GM12878 (cell line): ENCODE results near the gene ENGASE.

Experiments used
- CEBPB ChIP-seq, 2 experiments: fragments of 150-350 bp in 1 of 2; IDR thresholded peaks; 2 replicates each; pipeline ENCODE4 v1.6.1; 2012 to 2014; ENCODE audit warnings: low read depth in 2 of 2, low read length in 2 of 2, borderline replicate concordance in 1 of 2, inconsistent platforms in 1 of 2
- PBX3 ChIP-seq: IDR thresholded peaks from 2 replicates; pipeline ENCODE4 v1.6.1; 2011; ENCODE audit warnings: mild to moderate bottlenecking, low read depth, low read length, moderate library complexity; ENCODE audit not compliant: insufficient replicate concordance
- RB1 ChIP-seq: fragments of 450-650 bp; formaldehyde crosslinking; IDR thresholded peaks from 2 replicates; pipeline ENCODE4 v1.6.1; 2017; ENCODE audit warnings: mild to moderate bottlenecking, borderline replicate concordance
- SIN3A ChIP-seq: IDR thresholded peaks from 2 replicates; pipeline ENCODE4 v1.6.1; 2012; ENCODE audit warnings: low read depth, low read length, improper control_type of control experiment
- TF ChIP-seq, protein P1 (sequence below): fragments of 450-650 bp; formaldehyde crosslinking; IDR thresholded peaks from 2 replicates; pipeline ENCODE4 v1.5.0; 2022; ENCODE audit warnings: mild to moderate bottlenecking, missing genetic modification characterization

DNA sequence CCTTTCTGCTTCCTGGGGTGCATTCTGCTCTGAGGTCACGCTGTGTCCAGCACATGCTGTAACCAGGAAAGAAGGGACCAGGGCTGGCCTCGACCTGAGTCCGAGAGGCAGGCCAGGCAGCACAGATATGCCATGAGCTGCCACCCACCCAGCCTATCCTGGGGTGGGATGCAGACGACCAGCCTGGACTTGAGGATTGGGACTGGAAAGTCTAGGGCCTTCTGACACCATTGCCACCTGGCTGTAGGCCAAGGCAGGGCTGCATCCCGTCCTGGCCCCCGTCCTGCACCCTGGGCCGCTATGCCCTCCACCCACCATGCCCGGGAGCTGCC, 14.3 kb downstream of the ENGASE start:
- TF ChIP-seq CEBPB (IDR thresholded peaks at IDR 0.05; ENCODE audit: borderline replicate concordance in 1 of 2, low read depth in 2 of 2, low read length in 2 of 2) (no peak), SIN3A (no peak), PBX3 (no peak), RB1 (no peak)
- TF ChIP-seq, protein P1, sequence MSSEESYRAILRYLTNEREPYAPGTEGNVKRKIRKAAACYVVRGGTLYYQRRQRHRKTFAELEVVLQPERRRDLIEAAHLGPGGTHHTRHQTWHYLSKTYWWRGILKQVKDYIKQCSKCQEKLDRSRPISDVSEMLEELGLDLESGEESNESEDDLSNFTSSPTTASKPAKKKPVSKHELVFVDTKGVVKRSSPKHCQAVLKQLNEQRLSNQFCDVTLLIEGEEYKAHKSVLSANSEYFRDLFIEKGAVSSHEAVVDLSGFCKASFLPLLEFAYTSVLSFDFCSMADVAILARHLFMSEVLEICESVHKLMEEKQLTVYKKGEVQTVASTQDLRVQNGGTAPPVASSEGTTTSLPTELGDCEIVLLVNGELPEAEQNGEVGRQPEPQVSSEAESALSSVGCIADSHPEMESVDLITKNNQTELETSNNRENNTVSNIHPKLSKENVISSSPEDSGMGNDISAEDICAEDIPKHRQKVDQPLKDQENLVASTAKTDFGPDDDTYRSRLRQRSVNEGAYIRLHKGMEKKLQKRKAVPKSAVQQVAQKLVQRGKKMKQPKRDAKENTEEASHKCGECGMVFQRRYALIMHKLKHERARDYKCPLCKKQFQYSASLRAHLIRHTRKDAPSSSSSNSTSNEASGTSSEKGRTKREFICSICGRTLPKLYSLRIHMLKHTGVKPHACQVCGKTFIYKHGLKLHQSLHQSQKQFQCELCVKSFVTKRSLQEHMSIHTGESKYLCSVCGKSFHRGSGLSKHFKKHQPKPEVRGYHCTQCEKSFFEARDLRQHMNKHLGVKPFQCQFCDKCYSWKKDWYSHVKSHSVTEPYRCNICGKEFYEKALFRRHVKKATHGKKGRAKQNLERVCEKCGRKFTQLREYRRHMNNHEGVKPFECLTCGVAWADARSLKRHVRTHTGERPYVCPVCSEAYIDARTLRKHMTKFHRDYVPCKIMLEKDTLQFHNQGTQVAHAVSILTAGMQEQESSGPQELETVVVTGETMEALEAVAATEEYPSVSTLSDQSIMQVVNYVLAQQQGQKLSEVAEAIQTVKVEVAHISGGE (CRISPR knock-in tag) = no peak
